ENCODE results near the gene FILIP1.
"Not testable (repeated sequence)": the region's sequence is repeated elsewhere in the genome, so short reads cannot be mapped to it uniquely, and the experiment has no call there.

FILIP1 gene

GRCh38 chr6:75449630-75450206 lies 43.9 kb downstream of the FILIP1 start:
- DNase-seq: no peak

- DNase-seq: no peak
These were observed 47.2 kb downstream of the FILIP1 start for GRCh38 chr6:75446241-75446880.

GRCh38 chr6:75445738-75446137 lies 47.9 kb downstream of the FILIP1 start:
- DNase-seq: no peak

- DNase-seq: no peak
These were observed 48.7 kb downstream of the FILIP1 start for GRCh38 chr6:75444899-75445298.

GRCh38 chr6:75441883-75442282 lies 51.7 kb downstream of the FILIP1 start:
- not testable (repeated sequence) for DNase-seq

GRCh38 chr6:75441479-75441878 lies 52.1 kb downstream of the FILIP1 start:
- not testable (repeated sequence) for DNase-seq

- DNase-seq: no peak
These were observed 55.0 kb downstream of the FILIP1 start for GRCh38 chr6:75438442-75439116.

GRCh38 chr6:75438013-75438431 lies 55.6 kb downstream of the FILIP1 start:
- DNase-seq: no peak

- DNase-seq: no peak
These were observed 56.1 kb downstream of the FILIP1 start for GRCh38 chr6:75437421-75437891.

GRCh38 chr6:75436869-75437268 lies 56.7 kb downstream of the FILIP1 start:
- no peak for DNase-seq

GRCh38 chr6:75432809-75433208 lies 60.8 kb downstream of the FILIP1 start:
- not testable (repeated sequence) for DNase-seq

GRCh38 chr6:75431379-75431778 lies 62.2 kb downstream of the FILIP1 start:
- DNase-seq: no peak

- no peak for DNase-seq
These were observed 62.8 kb downstream of the FILIP1 start for GRCh38 chr6:75430631-75431325.

- DNase-seq: no peak
These were observed 64.4 kb downstream of the FILIP1 start for GRCh38 chr6:75429061-75429703.

- DNase-seq: no peak
These were observed 65.4 kb downstream of the FILIP1 start for GRCh38 chr6:75428204-75428603.

- no peak for DNase-seq
These were observed 66.3 kb downstream of the FILIP1 start for GRCh38 chr6:75427329-75427728.

- no peak for DNase-seq
These were observed 68.7 kb downstream of the FILIP1 start for GRCh38 chr6:75424618-75425548.

- DNase-seq: no peak
These were observed 70.2 kb downstream of the FILIP1 start for GRCh38 chr6:75423386-75423785.

GRCh38 chr6:75422024-75422639 lies 71.5 kb downstream of the FILIP1 start:
- DNase-seq: no peak

GRCh38 chr6:75421316-75422023 lies 72.1 kb downstream of the FILIP1 start:
- no peak for DNase-seq

GRCh38 chr6:75419980-75420379 lies 73.6 kb downstream of the FILIP1 start:
- no peak for DNase-seq

Measured in NCI-H1048 (cell line).